HL-60/S4 treated with retinoic acid at 250 ng/mL for 4 days and 3 days (cell line): Measurements from ENCODE around the gene COX7A2.

Source experiments
- in situ Hi-C: fragments of 300-500 bp; cut with MboI; formaldehyde crosslinking; loops from 2 replicates; pipeline ENCODE4 v1.7.0; 2022; ENCODE audit warnings: low sequenced_read_pairs

The COX7A2 gene

DNA sequence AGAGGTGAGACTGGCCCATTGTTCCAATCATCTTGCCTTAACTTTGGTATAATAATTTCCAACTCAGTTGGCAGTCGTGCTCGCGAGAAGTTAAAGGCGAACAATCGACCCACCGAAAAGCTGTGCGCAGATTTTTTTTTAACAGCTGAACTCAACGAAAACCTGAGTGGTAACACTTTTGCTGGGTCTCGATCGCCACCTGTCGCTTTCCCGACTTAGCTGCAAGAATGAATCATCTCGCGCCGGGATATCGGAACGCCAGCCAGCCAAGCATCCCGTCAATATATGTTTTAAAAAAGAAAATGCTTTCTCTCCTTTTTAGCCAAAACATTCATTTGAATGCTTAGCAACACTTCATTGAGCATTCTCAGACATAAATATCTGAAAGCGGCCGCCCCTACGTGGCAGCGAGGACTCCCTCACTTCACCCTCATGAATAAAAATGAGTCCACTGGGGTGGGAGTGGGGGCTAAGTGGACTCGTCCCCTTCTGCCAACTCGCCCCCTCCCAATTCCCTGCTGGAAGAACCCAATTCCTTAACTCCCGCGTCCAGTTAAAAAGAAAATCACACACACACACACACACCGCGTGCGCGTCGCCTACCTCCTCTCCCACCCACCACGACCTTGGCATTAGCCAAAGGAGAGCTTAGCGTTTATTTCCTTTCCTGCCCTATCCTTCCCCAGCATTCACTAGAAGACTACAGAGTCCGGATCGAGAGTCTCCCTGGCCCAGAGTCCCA is 39.2 kb downstream of the COX7A2 start:
- in situ Hi-C loops = loop anchor here (25.0 kb wide), 2 partner anchors 1342 to 1467 kb away; no protein-coding TSS in a partner anchor

DNA sequence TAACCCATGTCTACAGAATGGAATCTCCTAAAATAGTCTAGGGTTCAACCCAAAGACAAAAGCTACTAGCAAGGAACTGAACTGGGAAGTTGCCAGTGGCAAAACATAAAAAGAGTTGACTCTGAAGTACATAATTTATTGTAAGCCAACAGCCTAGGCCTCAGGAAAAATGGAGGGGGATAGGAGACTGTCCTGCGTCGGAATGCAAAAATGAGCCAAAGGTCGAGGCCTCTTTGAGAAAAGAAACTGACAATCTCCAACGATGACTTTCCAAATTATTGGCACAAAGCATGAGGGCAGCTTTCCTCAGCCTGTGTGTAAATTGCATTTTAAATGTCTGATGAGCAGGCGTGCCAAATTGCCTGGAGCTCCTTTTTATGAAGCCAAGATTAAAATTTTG is 39.9 kb downstream of the COX7A2 start:
- in situ Hi-C loops = loop anchor here (25.0 kb wide), 2 partner anchors 1341 to 1466 kb away; no protein-coding TSS in a partner anchor

DNA sequence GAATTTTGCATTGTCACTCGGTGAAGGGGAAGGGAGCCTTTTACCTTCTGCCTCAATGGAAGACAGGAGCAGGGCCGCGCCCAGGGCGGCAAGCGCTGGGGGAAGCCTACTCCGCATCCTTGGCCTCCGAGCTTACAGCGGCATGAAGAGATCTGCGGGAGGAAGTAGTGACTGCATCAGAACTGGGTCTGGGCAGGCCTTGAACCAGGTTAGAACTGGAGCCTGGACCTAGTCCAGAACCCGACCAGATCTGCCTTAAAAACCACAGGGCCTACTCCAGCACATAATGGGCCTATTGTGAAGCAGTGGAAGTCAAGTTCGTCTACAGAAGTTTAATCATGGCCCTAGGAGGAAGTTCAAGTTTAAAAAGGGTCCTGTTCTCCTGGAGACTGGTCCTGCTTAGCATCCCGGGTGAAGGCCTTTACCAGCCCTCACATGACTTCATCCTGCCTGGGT is 40.9 kb downstream of the COX7A2 start:
- in situ Hi-C loops = loop anchor here (25.0 kb wide), 2 partner anchors 1340 to 1465 kb away; no protein-coding TSS in a partner anchor

DNA sequence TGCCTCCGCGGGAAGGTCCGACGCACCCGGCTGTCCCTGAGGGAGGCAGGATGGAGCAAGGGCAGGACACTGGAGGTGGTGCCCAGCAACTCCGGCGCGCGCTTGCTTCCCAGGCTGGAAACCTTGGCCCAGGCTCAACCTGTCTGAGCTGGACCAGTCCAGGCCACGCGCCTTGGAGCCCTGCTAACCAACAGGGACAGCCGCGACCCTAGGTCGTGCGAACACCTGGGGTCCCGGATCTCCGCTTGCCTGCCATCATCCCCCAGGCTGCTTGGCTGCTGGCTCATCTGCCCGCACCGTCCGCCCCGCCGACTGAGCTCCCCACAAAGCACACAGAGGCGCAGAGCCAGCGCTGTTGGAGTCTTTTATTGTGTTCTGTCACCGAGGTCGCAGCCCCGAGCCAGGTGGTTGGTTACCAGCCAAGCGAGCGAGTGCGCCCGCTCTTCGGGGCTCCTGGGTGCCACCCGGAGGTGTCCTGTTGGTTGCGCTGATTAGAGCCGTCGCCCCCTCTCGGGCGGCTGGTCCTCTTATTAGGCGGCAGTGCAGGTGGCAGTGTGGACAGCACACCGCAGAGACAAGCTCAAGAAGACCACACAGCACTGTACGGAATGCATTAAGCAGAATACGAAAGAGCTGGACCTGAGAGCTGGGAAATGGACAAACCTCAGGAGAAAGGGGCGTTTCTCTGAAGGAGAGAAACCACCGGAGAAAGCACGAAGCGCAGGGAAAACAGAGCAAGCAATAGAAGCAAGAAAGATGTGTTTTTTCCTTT is 41.5 kb downstream of the COX7A2 start:
- in situ Hi-C loops = loop anchor here (25.0 kb wide), 2 partner anchors 1340 to 1465 kb away; no protein-coding TSS in a partner anchor

DNA sequence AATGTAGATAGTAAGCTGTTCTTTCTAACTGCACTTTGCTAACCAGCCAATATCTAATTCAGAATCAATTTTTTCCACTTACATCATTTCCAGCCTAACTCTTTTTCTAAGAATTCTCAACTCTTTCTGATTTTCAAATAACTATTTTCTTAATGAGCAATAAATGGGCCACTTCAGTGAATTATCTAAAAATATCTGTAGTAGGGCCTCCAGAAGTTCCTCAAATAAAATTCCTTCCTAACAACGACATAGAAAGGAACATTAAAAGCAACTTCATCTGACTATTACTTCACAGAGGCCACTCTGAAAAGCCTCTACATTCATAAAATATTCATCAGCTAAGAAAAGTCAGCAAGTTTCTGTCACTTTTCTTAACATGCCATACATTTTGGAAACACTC is 42.6 kb downstream of the COX7A2 start:
- in situ Hi-C loops = loop anchor here (25.0 kb wide), 2 partner anchors 1339 to 1464 kb away; no protein-coding TSS in a partner anchor

DNA sequence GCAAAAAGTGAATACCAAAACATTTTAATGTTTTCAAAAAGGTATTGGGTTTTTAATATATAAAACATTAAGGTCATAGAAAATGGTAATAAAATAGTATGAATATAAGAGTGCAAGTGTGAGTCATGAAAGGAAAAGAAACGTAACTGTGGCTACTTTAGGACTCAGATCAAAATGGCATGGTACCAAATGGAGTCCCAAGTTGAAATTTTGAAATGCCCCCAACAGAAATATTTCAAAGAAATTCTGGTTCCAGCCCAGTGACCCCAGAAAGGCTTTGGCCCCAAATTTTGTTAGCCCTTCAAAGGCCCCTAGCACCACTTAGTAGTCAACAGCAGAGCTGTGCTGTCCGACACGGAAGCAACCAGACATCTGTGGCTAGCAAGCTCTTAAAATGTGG is 43.7 kb downstream of the COX7A2 start:
- in situ Hi-C loops = loop anchor here (25.0 kb wide), 2 partner anchors 1338 to 1463 kb away; no protein-coding TSS in a partner anchor

DNA sequence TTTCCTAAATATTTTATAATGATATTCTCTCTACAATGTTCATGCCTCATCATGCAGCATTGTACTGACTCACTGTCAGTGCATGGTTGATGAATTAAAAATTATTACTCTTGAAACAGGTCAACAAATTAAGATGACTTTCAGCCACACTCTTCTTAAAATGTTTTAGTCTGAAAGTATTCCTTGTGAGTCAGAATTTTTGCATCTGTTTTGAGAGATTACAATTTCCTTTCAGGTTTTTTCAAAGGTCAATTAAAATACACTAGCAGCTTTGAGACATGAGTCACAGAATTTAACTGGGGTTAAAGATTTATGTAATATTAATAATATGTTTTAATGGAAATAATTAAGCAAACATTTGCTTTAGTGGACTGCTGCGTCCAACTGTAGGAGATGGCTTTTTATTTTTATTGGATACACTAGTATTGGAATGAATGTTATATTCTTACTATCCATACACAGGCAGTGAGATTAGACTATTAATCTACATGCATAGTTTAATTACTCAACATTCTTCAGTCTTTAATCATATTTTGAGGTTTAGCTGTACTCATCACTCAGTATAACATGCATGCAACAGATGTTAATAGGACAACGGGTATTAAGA is 47.4 kb downstream of the COX7A2 start:
- in situ Hi-C loops = no loop called here

DNA sequence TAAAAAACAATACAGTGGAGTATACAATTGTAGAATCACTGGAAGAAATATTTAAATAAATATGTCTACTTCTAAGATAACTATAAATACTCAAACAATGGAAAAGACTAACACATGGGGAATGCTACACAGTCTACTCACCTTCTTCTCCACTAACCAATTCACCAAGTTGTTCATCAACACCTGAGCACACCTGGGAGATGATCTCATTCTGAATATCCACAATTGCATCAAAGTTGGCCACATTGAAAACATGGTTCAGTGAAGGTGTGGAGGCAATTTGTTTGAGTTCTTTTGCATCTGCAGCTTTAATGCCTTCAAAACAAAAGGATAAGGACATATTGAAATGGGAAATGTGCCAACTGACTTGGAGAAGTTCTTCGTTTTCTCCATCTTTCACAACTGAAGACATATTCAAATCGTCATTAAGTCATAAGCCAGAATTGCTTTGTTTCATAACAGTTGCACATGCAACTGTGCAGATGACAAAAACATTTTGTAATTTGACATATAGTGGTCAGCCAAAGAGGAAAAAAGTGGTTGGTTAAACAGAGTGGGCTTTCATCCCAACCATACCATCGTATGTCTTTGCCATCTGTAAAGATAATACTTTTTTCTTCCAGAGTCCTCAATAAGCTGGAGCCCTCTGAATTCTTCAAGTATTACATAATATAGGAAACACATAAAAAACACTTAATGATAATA is 55.2 kb downstream of the COX7A2 start:
- in situ Hi-C loops = no loop called here
